ENCODE data around the gene USP25.

DNA sequence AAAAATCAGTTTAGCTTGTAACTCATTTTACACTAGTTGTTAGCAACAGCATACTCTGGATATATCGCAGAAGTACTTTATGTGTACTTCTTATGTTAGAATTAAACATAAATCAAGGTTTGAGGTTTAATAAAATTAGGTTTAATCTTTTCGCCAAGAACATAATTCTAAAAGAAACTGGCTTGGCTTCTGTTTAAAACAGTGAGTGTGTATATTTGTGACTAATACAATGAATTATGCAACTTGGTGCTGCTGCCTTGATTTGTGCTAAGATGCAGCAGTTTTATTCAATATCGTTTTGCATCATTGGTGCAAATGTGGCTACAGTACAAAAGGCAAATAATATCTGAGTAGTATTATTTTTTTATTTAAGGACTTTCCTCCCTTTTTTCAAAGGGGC, 44.8 kb downstream of the USP25 start:
- TF ChIP-seq, protein P1, sequence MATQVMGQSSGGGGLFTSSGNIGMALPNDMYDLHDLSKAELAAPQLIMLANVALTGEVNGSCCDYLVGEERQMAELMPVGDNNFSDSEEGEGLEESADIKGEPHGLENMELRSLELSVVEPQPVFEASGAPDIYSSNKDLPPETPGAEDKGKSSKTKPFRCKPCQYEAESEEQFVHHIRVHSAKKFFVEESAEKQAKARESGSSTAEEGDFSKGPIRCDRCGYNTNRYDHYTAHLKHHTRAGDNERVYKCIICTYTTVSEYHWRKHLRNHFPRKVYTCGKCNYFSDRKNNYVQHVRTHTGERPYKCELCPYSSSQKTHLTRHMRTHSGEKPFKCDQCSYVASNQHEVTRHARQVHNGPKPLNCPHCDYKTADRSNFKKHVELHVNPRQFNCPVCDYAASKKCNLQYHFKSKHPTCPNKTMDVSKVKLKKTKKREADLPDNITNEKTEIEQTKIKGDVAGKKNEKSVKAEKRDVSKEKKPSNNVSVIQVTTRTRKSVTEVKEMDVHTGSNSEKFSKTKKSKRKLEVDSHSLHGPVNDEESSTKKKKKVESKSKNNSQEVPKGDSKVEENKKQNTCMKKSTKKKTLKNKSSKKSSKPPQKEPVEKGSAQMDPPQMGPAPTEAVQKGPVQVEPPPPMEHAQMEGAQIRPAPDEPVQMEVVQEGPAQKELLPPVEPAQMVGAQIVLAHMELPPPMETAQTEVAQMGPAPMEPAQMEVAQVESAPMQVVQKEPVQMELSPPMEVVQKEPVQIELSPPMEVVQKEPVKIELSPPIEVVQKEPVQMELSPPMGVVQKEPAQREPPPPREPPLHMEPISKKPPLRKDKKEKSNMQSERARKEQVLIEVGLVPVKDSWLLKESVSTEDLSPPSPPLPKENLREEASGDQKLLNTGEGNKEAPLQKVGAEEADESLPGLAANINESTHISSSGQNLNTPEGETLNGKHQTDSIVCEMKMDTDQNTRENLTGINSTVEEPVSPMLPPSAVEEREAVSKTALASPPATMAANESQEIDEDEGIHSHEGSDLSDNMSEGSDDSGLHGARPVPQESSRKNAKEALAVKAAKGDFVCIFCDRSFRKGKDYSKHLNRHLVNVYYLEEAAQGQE (IDR thresholded peaks at IDR 0.05; ENCODE audit: low read depth) = no peak
- no peak for TF ChIP-seq EGR1 (IDR thresholded peaks at IDR 0.05)

Measured in Ishikawa (cell line).